ENCODE measurements around the gene SEC23A.
"Not testable (repeated sequence)": the region's sequence is repeated elsewhere in the genome, so short reads cannot be mapped to it uniquely, and the experiment has no call there.

The SEC23A gene

DNA sequence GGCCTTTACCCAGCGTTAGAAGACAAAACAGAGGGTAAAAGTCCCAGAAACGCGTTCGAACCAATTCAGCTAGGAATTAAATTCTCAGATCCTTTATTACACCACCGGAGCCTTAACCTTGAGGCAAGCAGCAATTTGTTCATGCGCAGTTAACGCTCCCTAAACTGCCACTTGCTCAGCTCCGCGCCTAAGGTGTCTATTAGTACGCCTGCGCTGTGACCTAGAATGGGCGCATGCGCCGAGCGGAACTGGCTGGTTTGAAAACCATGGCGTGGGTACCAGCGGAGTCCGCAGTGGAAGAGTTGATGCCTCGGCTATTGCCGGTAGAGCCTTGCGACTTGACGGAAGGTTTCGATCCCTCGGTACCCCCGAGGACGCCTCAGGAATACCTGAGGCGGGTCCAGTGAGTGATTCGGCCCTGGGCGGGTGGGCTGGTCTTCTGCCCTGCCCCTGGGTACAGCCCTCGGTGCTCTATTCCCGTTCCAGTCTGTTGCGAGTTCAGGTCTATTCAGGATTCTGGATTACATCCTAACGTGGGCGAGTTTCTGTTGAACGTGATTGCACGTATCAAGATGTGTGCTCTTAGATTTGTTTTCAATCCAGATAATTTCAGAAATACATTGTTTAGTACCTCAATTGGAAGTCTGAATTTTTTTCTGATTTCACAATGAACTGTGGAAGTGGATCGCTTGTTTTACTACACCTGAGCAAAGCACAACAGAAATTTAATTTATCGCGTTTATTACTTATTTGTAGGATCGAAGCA lies 11.2 kb upstream of the SEC23A start, which contains the start of gene GEMIN2:
Gene GEMIN2, plus strand, starts transcription at position 251 of the 766 bp plus-strand sequence. Its CDS starts 16 bp downstream, at position 267.
- DNase-seq (ENCODE audit: low spot score): peak; percentile 92
- TF ChIP-seq, protein P1, sequence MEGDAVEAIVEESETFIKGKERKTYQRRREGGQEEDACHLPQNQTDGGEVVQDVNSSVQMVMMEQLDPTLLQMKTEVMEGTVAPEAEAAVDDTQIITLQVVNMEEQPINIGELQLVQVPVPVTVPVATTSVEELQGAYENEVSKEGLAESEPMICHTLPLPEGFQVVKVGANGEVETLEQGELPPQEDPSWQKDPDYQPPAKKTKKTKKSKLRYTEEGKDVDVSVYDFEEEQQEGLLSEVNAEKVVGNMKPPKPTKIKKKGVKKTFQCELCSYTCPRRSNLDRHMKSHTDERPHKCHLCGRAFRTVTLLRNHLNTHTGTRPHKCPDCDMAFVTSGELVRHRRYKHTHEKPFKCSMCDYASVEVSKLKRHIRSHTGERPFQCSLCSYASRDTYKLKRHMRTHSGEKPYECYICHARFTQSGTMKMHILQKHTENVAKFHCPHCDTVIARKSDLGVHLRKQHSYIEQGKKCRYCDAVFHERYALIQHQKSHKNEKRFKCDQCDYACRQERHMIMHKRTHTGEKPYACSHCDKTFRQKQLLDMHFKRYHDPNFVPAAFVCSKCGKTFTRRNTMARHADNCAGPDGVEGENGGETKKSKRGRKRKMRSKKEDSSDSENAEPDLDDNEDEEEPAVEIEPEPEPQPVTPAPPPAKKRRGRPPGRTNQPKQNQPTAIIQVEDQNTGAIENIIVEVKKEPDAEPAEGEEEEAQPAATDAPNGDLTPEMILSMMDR (IDR thresholded peaks at IDR 0.05): no peak
- Histone ChIP-seq H3K27ac (peak within 1 kb of the TSS; percentile 77 to 92), H3K4me3 (peak within 1 kb of the TSS; percentile 100)

DNA sequence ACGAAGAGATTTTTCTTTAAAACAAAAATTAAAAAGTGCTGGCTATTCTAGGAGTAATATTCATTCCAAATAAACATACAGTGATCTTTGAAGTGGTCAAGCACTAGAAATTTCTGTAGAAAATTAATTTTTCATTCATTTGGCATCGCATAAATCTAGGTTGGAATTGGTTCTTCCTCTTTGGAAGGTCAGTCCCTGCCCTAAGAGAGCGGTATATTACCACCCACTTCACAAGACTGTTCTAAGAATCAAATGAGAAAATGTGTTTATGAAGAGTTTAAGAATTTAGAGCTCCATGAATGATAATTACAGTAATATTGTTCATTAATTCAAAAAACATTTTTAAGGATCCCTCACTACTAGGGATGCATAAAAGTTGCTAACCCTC lies 10.6 kb upstream of the SEC23A start:
- DNase-seq (ENCODE audit: low spot score): no peak
- TF ChIP-seq, protein P1 (IDR thresholded peaks at IDR 0.05): no peak
- Histone ChIP-seq H3K4me3 (peak overlapping the region; percentile 100), H3K27ac (peak overlapping the region; percentile 77 to 92)

DNA sequence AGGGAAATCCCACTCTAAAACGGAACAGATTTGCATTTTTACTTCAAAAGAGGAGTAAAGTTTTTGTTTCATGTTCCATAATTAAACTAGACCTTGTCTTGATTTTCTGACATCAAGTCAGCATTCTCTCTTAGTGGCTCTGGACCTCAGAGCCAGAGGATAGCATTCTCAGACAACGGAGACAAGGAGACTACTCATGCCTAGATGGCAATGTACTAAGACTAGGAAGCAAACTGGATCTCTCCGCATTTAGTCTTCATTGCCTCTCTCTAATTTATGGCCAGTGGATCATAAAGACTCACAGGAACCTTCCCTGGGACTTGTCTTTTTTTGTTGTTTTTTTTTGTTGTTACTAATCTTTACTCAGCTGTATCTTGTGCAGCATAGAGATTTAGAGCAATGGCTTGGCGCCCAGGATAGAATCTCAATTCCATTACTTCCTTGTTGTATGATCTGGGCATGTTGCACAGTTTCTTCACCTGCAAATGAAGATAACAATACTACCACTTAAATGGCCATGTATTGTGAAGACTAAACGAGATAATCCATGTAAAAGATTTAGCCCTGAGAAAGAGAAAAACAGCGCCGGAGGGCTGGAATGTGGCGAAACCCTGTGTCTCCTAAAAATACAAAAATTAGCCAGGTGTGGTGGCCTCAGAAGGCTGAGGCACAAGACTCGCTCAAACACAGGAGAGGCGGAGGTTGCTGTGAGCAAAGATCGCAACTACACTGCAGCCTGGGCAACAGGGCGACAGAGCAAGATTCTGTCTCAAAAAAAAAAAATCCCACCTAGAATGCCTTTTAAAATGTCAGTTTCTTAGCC lies 7.1 kb upstream of the SEC23A start:
- TF ChIP-seq, protein P1 (IDR thresholded peaks at IDR 0.05): no peak
- DNase-seq (ENCODE audit: low spot score): no peak
- Histone ChIP-seq H3K4me3 (peak overlapping the region; percentile 28), H3K27ac (no peak overlapping the region)

DNA sequence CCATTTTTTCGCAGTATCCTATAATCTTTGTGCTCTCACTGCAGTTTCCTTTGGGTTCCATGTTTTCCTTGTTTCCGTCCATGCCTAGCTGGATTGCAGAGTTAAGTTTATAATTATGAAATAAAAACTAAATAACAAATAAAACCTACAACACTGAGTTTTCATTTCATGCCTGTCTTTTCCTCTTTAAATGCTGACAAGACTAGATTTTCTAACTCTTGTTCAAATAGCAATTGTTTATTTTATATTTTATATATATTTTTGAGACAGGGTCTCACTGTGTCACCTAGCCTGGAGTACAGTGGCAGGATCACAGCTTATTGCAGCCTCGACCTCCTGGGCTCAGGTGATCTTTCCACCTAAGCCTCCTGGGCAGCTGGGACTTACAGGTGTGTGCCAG lies 5.8 kb upstream of the SEC23A start:
- TF ChIP-seq, protein P1 (IDR thresholded peaks at IDR 0.05): no peak
- no peak for DNase-seq (ENCODE audit: low spot score)
- no peak overlapping the region for H3K4me3 ChIP-seq
- no peak overlapping the region for H3K27ac ChIP-seq

DNA sequence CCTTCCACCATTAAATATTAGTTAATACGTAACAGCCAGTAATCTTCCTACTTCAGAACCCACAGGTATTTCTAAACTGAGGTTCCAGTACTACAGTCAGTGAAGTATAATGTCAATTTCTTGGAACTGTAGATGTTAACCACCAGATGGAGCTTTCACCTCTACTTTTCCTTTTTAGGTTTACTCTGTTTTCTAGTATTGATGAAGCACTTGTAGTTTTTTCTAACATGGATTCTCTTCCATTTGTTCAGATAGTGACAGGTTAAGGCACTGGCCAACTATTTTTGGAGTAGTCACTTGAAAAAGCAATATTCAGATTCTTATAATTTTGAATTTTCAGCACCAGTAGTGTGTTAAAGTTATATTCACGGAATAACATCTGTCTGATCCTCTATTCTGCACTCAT lies 4.6 kb upstream of the SEC23A start:
- no peak for DNase-seq (ENCODE audit: low spot score)
- H3K27ac ChIP-seq: no peak overlapping the region
- H3K4me3 ChIP-seq: no peak overlapping the region
- TF ChIP-seq, protein P1 (IDR thresholded peaks at IDR 0.05): no peak

DNA sequence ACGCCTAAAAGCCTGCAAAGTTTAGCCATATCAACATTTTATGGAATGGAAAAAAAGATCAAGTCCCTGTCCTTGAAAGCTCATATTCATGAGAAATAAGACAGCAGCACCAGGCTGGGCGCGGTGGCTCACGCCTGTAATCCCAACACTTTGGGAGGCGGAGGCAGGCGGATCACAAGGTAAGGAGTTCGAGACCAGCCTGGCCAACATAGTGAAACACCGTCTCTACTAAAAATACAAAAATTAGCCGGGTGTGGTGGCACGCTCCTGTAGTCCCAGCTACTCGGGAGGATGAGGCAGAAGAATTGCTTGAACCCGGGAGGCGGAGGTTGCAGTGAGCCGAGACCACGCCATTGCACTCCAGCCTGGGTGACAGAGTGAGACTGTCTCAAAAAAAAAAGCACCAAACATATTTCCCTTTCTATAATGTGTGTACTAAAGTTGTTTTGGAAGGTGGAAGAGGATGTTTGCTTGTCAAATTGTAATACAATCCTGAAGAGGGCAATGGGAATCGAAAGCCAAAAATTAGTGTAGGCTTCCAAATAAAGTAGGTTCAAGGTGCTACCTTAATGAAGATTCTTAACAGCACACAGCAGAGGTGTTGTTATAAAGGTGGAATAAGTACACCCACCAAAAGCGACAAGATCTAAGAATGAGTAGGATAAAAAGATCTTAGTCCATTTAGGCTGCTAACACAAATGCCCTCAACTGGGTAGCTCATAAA lies 1.2 kb upstream of the SEC23A start:
- DNase-seq (ENCODE audit: low spot score): not testable (repeated sequence)
- peak overlapping the region; percentile 99 to 100 for H3K27ac ChIP-seq
- H3K4me3 ChIP-seq: peak overlapping the region; percentile 100
